ENCODE data around the gene PFDN1.
A peak's percentile ranks its signal among the peaks of the same experiment; 100 is the strongest.

PFDN1 gene

DNA sequence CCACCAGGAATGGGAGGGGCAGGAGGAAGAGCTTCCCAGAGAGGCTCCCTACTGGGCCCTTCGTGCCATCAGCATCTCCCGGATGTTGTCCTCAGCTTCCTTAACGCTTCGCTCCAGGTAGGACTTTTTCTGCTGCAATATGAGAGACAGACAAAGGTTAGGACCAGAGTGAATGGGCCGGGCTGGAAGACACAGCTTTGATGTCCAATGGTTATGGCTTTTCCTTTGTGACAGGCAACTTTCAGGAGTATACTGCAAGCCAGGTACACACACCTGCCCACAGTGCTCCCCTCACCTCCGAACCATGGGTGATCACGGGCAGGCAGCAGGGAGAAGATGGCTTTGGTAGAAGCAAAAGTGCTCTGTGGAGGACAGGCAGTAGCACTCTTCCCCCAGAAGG, 57.0 kb downstream of the PFDN1 start:
- no peak for DNase-seq (ENCODE audit: low spot score)
- in situ Hi-C loops (cut with MboI; ENCODE audit: low pct_unique_long_range_greater_than_20kb, low sequenced_read_pairs, unreplicated experiment), result no loop called here
- TF ChIP-seq, protein P1, sequence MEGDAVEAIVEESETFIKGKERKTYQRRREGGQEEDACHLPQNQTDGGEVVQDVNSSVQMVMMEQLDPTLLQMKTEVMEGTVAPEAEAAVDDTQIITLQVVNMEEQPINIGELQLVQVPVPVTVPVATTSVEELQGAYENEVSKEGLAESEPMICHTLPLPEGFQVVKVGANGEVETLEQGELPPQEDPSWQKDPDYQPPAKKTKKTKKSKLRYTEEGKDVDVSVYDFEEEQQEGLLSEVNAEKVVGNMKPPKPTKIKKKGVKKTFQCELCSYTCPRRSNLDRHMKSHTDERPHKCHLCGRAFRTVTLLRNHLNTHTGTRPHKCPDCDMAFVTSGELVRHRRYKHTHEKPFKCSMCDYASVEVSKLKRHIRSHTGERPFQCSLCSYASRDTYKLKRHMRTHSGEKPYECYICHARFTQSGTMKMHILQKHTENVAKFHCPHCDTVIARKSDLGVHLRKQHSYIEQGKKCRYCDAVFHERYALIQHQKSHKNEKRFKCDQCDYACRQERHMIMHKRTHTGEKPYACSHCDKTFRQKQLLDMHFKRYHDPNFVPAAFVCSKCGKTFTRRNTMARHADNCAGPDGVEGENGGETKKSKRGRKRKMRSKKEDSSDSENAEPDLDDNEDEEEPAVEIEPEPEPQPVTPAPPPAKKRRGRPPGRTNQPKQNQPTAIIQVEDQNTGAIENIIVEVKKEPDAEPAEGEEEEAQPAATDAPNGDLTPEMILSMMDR (IDR thresholded peaks at IDR 0.05; ENCODE audit: extremely low read depth, insufficient read depth, missing control alignments), result no peak

DNA sequence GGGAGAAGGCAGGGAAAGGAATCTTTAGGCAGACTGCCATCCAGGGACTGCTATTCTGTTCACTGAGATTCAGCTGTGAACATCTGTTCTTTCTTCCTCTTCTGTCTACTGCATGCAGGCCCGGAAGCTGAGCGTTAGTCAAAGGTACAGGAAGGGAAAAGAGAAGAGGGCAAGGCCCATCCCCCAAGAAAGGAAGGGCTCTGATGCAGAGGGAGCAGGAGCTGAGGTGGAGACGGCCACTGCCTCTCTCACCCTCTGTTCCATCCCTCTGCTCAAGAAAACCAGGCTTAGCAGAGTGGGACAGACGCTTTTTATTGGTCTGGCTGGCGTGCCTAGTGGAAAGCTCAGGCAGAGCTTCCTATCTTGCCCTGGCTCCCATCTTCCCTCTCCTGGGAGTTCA, 57.6 kb downstream of the PFDN1 start:
- TF ChIP-seq, protein P1 (IDR thresholded peaks at IDR 0.05; ENCODE audit: extremely low read depth, insufficient read depth, missing control alignments), result no peak
- DNase-seq (ENCODE audit: low spot score), result no peak
- in situ Hi-C loops (cut with MboI; ENCODE audit: low pct_unique_long_range_greater_than_20kb, low sequenced_read_pairs, unreplicated experiment), result no loop called here

DNA sequence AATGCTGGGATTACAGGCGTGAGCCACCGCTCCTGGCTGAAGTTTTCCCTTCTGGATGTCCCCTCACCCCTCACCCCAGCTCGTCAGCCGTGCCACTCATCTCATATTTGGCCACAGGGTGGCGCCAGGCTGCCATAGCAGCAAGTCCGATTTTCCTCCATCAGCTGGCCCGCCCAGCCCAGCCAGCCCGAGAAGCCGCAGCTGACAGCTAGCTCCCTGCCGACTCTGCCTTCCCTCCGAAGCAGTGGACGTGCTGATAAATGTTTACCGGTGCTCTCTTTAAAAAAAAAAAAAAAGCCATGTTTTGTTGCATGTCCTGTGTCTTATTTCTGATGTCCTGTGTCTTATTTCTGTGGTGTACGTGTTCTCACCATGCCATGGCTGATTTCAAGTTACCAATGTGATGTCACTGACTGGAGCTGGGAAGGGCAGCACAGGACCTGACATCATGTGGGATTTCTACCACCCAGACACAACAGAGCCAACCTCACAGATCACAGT, 58.3 kb downstream of the PFDN1 start:
- TF ChIP-seq, protein P1 (IDR thresholded peaks at IDR 0.05; ENCODE audit: extremely low read depth, insufficient read depth, missing control alignments), result peak; percentile 93

DNA sequence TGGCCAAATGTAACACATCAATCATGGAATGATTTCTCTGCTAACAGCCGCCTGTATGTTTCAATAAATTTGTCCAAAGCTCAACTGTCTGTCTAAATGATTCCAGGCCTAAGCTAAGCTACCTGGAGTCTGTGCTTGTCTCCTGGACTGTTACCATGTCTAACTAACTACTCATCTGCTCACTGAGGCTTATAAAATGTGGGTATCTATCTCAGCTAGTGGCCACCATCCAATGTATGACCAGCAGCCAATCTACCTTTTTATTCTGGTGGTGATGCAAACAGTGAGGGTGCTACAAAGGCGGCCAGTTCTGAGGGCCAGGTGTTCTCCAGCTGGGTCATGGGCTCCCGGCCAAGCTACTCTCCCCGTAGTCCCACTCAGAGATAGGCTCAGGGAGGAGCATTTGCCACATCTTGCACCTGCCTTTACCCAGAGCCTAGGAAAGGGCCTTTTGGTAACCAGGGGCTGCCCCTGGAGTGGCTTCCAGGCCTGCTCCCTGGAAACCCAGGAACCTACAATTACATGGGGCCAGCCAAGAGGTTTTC, 59.1 kb downstream of the PFDN1 start:
- DNase-seq (ENCODE audit: low spot score), result no peak
- in situ Hi-C loops (cut with MboI; ENCODE audit: low pct_unique_long_range_greater_than_20kb, low sequenced_read_pairs, unreplicated experiment), result loop anchor here (5.0 kb wide), 1 partner anchor 109 kb away; no protein-coding TSS in a partner anchor
- TF ChIP-seq, protein P1 (IDR thresholded peaks at IDR 0.05; ENCODE audit: extremely low read depth, insufficient read depth, missing control alignments), result no peak

More for the DNA sequence above, 58.3 kb downstream of the PFDN1 start:
- in situ Hi-C loops (cut with MboI; ENCODE audit: low pct_unique_long_range_greater_than_20kb, low sequenced_read_pairs, unreplicated experiment), result loop anchor here (5.0 kb wide), 1 partner anchor 108 kb away; no protein-coding TSS in a partner anchor
- DNase-seq (ENCODE audit: low spot score), result peak; percentile 73

DNA sequence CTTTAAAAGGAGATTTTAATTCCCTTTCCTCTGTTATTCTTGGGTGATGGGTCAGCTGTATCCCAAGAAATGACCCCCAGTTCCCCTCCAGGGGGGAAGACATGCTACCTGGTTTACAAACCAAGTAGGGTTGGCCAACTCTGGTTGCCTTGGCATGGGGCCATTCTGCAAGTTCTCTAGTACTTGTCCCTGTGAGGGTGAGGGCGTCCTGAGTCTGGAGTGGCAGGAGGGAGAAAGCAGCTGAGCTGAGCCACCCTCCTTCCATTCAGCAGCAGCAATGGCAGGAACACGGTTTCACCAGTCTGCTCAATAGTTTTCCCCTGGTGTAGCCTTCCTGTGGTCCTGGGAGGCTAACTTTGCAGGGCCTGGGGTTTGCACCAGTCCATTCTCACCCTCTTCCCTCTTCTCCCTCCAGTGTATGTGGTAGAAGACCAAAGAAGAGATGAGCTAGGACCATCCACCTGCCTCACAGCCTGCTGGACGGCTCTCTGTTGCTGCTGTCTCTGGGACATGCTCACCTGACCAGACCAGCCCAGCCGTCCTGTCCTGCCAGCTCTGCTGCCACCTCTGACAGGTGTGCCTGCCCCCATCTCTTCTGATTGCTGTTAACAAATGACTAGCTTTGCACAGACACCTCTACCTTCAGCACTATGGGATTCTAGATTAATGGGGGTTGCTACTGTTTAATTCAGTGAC, 59.9 kb downstream of the PFDN1 start:
- TF ChIP-seq, protein P1 (IDR thresholded peaks at IDR 0.05; ENCODE audit: extremely low read depth, insufficient read depth, missing control alignments), result no peak
- DNase-seq (ENCODE audit: low spot score), result no peak
- in situ Hi-C loops (cut with MboI; ENCODE audit: low pct_unique_long_range_greater_than_20kb, low sequenced_read_pairs, unreplicated experiment), result loop anchor here (5.0 kb wide), 1 partner anchor 109 kb away; no protein-coding TSS in a partner anchor

DNA sequence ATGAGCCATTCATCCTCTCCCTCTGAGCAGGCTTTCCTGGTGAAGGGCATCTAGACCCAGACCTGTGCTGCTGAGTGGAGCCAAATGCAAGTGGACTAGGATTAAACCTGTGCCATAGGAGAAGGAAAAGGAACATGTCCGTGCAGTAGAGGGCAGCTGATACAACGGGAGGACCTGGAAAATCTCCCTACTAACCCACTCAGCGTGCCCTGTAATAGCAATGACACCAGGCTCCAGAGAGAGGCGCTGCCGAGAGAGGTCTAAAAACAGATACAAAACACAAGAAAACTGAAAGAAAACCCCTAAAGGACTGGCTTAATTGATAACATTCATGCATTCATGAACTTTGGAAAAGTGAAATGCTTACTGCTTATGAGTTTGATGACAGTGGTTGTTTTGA, 60.8 kb downstream of the PFDN1 start:
- in situ Hi-C loops (cut with MboI; ENCODE audit: low pct_unique_long_range_greater_than_20kb, low sequenced_read_pairs, unreplicated experiment), result loop anchor here (5.0 kb wide), 1 partner anchor 110 kb away; no protein-coding TSS in a partner anchor
- TF ChIP-seq, protein P1 (IDR thresholded peaks at IDR 0.05; ENCODE audit: extremely low read depth, insufficient read depth, missing control alignments), result no peak
- DNase-seq (ENCODE audit: low spot score), result no peak

Measured in GM13977 (cell line).